ENCODE measurements around the gene MYBPC2.
A peak's percentile ranks its signal among the peaks of the same experiment; 100 is the strongest.

Gene MYBPC2

GRCh38 chr19:50412419-50412818 lies 20.3 kb upstream of the MYBPC2 start:
- no peak for DNase-seq

GRCh38 chr19:50413096-50413495 lies 19.6 kb upstream of the MYBPC2 start:
- DNase-seq, result no peak

GRCh38 chr19:50413531-50413930 lies 19.2 kb upstream of the MYBPC2 start:
- DNase-seq, result no peak

DNA sequence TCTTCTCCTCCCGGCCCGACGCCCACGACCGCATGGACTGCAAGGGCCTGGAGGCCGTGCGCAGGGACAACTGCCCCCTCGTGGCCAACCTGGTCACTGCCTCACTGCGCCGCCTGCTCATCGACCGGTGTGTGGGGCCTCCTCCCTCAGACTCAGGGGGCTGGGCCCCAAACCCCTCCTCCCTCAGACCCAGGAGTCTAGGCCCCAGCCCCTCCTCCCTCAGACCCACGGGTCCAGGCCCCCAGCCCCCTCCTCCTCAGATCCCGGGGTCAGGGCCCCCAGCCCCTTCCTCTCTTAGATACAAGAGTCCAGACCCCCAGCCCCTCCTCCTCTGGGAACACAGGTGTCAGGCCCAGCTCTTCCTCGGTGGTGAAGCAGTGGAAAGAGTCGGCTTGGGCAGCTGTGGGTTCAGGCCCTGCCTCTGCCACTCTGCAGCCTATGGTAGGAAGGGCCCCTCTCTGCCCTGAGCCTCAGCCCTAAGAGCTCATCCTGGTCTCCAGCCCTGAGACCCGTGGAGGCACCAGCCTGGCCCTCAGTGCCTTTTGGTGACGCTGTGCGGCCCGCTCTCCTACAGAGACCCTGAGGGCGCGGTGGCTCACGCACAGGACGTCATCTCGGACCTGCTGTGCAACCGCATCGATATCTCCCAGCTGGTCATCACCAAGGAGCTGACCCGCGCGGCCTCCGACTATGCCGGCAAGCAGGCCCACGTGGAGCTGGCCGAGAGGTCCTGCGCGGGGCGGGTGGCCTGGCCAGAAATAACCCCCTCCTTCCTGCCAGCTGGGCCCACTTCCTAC lies 17.6 kb upstream of the MYBPC2 start:
- peak; percentile 92 for DNase-seq

DNA sequence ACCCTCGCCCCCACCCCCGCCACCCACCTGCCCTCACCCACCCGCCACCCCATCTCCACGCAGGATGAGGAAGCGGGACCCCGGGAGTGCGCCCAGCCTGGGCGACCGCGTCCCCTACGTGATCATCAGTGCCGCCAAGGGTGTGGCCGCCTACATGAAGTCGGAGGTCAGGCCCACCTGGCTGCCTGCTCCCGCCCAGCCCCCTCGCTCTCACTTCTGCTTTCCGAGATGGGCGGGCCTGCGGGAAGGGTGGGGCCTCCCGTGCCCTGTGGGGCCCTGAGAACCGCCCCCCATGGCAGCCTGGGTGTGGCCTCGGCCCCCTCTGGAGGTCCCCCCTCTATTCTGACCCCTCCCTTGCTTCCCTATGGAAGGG lies 17.0 kb upstream of the MYBPC2 start:
- DNase-seq, result no peak

DNA sequence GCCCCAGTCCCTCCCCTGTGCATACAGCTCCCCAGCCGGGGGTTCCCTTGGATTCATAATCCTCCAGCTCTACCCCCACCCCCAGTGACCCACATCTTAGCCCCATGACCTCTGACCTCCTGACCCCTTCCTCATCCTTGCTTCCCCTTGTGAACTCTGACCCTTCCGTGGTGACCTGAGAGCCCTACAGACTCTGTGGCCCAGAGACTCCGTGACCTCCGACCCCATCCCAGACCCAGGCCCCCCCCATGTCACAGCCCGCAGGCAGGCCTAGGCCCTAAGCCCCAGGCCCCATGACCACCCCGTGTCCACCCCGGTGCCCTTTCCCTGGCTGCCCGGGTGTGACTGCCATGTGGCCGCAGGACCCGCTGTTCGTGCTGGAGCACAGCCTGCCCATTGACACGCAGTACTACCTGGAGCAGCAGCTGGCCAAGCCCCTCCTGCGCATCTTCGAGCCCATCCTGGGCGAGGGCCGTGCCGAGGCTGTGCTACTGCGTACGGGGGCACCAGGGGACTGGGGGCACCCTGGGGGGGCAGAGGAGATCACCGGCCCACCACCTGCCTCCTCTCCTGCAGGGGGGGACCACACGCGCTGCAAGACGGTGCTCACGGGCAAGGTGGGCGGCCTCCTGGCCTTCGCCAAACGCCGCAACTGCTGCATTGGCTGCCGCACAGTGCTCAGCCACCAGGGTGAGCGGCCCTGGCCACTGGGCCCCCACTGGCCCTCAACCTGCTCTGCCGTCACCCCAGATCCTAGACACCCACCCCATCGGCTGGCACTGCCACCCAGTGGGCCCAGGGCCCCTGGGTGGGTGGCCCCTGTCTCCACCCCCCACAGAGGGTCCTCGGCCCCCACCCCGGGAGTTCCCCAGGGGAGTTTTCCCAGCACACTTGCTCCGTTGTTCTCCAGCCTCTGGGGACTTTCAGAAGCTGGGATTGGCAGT lies 16.4 kb upstream of the MYBPC2 start:
- no peak for DNase-seq

DNA sequence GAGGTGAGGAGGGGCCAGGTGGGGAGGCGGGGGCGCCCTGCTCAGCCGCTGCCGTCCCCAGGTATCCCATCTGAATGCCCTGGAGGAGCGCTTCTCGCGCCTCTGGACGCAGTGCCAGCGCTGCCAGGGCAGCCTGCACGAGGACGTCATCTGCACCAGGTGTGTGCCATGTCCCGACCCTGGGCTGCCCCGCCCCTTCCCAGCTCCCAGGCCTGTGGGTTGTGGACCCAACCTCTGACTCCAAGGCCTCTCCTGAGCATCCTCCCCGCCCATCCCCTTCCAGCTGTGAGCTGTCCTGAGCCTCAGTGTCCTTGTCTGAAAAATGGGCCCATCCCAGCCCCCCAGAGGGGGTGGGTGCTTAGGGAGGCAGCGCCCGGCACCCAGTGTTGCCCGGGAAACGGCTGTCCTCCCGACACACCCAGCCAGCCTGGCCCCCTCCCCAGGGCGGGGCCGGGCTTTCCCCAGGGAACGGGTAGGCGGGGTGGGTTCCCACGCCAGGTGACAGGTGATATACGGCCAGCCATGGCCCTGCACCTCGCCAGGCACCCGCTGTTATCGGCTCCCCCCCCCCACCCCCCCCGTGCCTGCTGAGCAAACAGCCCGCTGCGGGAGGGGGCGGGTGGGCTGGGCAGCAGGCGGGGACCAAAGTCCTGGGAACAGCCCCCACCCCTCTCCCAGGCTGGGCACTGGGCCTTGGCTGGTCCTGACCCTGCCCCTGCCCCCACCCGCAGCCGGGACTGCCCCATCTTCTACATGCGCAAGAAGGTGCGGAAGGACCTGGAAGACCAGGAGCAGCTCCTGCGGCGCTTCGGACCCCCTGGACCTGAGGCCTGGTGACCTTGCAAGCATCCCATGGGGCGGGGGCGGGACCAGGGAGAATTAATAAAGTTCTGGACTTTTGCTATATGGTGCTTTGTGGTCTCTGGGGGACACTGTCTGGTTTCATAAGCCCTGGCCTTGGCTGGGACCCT lies 15.3 kb upstream of the MYBPC2 start:
- DNase-seq, result no peak

DNA sequence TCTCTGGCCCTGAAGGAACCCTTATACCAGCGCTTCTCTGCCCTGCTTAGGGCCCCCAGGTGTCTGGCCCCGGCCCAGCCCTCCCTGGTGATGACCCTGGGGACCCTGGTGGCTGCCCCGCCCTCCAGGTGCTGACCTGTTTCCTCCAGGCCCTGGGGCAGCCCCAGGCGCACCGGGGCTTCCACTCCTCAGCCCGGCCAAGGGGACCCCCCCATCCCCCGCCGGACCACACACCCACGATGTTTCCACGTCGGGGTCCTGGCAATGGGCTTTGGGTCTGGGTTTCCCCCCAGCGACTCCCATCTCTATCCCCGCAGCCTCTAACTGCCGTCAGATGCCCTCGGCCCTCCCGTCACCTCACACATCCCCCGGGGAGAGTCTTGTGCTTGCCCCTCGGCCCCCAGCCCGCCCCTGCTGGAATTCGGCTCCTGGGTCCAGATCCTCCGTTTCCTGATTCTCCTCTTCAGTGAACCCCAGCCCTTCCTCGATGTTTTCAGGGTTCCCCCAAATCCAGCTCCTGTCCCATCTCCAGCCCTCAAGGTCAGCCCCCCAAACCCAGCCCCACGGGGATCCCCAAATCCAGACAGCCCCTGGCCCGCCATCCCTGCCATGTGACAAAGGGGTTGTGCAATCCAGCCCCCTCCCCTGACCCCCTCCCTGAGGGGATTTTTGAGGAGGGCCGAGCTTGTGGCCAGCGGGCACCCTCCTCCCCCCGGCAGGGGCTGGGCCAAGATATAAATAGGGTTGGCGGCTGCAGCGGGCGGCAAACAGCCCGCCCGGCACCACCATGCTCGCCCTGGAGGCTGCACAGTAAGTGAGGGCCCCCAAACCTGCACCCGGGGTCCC lies 14.3 kb upstream of the MYBPC2 start, which contains the start of gene SPIB:
SPIB (plus strand) TSS at position 763 of the 846 bp plus-strand sequence; CDS start at position 788, 25 bp downstream.
- no peak for DNase-seq

- no peak for DNase-seq
Measured at GRCh38 chr19:50419022-50419579, 13.6 kb upstream of the MYBPC2 start.

DNA sequence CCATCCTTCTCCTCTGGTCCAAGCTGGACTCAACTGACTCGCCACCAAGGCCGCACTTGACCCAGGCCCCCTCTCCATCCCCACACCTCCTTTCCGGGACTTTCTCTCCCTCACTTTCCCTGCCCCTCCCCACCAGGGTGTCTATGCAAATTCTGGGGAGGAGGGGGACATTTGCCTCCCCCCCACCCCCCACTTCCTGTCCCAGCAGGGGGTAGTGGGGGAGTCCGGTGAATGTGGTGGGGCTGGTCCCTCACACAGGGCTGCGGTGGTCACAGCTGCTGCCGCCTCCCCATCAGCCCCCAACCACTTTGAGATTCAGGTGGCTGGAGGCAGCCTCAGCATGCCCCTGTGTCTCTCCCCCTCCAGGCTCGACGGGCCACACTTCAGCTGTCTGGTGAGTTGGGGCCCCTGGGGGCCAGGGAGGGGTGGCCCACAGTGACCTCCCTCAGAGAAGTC lies 13.1 kb upstream of the MYBPC2 start:
- no peak for DNase-seq

- DNase-seq, result no peak
Measured at GRCh38 chr19:50420127-50420526, 12.6 kb upstream of the MYBPC2 start.

- no peak for DNase-seq
Measured at GRCh38 chr19:50420808-50421207, 11.9 kb upstream of the MYBPC2 start.

DNA sequence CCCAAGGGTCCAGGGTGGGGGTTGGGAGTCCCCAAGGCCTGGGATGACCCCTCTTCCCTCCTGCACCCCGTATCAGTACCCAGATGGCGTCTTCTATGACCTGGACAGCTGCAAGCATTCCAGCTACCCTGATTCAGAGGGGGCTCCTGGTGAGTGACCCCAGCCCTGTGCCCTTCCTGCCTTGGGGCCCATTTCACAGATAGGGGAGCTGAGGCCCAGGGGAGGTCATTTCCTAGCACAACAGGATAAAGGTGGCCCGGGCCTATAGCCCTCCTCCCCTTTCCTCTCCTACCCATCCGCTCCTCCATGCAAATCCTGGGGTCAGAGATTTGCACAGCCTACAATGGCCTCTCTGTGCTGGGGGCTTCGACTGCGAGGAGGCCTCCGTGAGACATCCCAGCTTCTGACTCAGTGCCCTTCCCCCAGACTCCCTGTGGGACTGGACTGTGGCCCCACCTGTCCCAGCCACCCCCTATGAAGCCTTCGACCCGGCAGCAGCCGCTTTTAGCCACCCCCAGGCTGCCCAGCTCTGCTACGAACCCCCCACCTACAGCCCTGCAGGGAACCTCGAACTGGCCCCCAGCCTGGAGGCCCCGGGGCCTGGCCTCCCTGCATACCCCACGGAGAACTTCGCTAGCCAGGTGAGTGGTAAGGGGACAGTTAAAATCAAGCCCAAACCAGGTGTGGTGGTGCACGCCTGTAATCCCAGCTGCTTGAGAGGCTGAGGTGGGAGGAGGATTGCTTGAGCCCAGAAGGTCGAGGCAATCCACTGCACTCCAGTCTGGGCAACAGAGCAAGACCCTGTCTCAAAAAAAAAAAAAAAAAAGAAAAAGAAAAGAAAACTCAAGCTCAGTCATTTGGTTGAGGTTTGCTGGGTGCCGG lies 10.1 kb upstream of the MYBPC2 start:
- DNase-seq, result no peak

DNA sequence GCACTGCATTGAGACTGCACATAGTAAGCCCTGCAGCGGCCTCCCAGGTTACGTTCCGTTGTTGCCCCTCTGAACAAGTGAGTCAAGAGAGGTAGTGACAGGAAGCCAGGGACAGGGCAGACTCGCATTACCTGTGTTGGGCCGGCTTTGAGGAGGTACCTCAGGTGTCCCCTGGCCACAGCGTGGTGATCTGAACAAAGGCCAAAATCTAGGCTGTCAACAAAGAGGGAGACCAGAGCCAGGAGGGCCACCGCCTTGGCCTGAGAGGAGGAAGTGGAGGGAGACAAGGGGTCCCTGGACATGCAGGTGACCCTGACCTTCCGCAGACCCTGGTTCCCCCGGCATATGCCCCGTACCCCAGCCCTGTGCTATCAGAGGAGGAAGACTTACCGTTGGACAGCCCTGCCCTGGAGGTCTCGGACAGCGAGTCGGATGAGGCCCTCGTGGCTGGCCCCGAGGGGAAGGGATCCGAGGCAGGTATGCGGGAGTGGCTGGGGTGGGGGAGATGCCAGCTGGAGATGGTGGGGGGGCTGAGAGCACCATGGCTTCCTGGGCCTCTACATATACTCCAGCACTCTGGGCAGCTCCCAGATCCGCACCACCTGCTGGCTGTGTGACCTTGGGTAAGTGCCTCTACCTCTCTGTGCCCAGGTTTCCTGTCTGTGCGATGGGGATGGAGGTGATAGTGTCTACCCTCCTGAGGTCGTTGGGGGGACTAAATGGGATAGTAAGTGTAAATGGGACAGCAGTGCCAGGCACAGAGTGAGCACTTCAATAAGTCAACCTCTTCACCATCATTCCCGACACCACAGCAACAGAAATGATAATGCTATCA lies 9.2 kb upstream of the MYBPC2 start:
- DNase-seq, result no peak

GRCh38 chr19:50425581-50425980 lies 7.1 kb upstream of the MYBPC2 start:
- DNase-seq, result no peak

- DNase-seq, result no peak
Measured at GRCh38 chr19:50427318-50427925, 5.3 kb upstream of the MYBPC2 start.

DNA sequence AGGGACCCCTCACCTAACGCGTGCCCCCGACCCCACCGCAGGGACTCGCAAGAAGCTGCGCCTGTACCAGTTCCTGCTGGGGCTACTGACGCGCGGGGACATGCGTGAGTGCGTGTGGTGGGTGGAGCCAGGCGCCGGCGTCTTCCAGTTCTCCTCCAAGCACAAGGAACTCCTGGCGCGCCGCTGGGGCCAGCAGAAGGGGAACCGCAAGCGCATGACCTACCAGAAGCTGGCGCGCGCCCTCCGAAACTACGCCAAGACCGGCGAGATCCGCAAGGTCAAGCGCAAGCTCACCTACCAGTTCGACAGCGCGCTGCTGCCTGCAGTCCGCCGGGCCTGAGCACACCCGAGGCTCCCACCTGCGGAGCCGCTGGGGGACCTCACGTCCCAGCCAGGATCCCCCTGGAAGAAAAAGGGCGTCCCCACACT lies 4.7 kb upstream of the MYBPC2 start:
- peak; percentile 72 for DNase-seq

DNA sequence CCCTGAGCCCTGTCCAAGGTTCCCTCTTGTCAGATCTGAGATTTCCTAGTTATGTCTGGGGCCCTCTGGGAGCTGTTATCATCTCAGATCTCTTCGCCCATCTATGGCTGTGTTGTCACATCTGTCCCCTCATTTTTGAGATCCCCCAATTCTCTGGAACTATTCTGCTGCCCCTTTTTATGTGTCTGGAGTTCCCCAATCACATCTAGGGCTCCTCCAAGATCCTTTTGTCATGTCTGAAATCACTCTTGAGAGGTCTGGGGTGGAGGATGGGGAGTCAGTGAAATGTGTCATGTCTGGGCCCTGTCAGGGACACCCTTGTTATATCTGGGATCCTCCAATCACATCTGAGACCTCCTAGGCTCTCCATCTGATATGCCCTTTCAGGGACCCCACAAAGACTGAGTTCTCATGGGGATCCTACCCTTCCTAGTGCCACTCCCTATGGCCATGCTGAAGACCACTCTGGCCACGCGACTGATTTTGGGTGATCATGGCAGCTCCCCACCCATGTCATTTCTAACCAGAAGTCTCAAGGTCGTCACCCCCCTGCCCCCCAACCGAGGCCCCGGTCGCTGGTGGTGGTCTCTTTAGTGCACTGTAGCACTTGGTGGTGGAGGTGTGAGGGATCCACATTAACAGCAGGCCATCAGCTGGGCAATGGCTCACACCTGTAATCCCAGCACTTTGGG lies 3.8 kb upstream of the MYBPC2 start:
- DNase-seq, result no peak

Data from activated effector memory CD4-positive, alpha-beta T cell treated with anti-CD3 and anti-CD28 coated beads, Interleukin-2, amount 50 U/mL, for 16 hours (primary cell).